Upper lobe of left lung (tissue), 4 donors: ENCODE results near the gene CACNA2D4.

Experiments
- CTCF ChIP-seq, 6 experiments: fragments of 450-650 bp in 4 of 6; fragments of 200-600 bp in 2 of 6; sonication (generic) in 2 of 6; IDR thresholded peaks; one replicate each; pipeline ENCODE4 v1.5.1; 2016 to 2019; ENCODE audit warnings: antibody characterized with exemption in 6 of 6
- EP300 ChIP-seq, 4 donors: sonication (generic); formaldehyde crosslinking; IDR thresholded peaks; one replicate each; pipeline ENCODE4 v1.5.1; 2017; ENCODE audit warnings: antibody characterized with exemption in 4 of 4, control low read depth in 2 of 4
- POLR2A ChIP-seq, 4 donors: fragments of 450-650 bp; IDR thresholded peaks; one replicate each; pipeline ENCODE4 v1.5.1; 2016 to 2017; ENCODE audit warnings: antibody characterized with exemption in 4 of 4, mild to moderate bottlenecking in 2 of 4
- POLR2AphosphoS5 ChIP-seq, 2 donors: sonication (generic); formaldehyde crosslinking; IDR thresholded peaks; one replicate each; pipeline ENCODE4 v1.5.1; 2017; ENCODE audit warnings: antibody characterized with exemption in 2 of 2

- TF ChIP-seq POLR2A (IDR thresholded peaks at IDR 0.05) (no peak), CTCF (IDR thresholded peaks at IDR 0.05) (no peak), EP300 (IDR thresholded peaks at IDR 0.05) (no peak), POLR2AphosphoS5 (IDR thresholded peaks at IDR 0.05) (no peak)
Observed at GRCh38 chr12:1907652-1908611, 10.5 kb downstream of the CACNA2D4 start.
